ENCODE measurements around the gene ZEB2.

The ZEB2 gene

DNA sequence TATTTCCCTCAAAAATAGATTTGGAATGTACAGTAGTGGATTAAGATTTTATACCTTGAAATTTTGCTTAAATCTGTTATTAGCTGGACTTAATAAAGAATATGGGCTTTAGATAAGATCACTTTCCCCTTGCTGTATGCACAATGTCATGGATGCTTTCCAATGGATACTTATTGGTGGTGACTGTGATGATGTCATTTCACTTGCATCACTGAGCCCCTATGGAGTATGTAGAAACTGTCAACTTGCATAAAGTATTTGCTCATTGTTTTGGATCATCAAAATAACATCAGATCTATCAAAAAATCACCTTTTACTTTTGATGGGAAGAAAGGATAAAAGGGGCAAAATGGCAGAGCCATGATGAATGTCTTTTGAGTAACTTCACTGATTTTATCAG is 112.7 kb downstream of the ZEB2 start:
- TF ChIP-seq, protein P1, sequence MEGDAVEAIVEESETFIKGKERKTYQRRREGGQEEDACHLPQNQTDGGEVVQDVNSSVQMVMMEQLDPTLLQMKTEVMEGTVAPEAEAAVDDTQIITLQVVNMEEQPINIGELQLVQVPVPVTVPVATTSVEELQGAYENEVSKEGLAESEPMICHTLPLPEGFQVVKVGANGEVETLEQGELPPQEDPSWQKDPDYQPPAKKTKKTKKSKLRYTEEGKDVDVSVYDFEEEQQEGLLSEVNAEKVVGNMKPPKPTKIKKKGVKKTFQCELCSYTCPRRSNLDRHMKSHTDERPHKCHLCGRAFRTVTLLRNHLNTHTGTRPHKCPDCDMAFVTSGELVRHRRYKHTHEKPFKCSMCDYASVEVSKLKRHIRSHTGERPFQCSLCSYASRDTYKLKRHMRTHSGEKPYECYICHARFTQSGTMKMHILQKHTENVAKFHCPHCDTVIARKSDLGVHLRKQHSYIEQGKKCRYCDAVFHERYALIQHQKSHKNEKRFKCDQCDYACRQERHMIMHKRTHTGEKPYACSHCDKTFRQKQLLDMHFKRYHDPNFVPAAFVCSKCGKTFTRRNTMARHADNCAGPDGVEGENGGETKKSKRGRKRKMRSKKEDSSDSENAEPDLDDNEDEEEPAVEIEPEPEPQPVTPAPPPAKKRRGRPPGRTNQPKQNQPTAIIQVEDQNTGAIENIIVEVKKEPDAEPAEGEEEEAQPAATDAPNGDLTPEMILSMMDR (IDR thresholded peaks at IDR 0.05) = no peak

DNA sequence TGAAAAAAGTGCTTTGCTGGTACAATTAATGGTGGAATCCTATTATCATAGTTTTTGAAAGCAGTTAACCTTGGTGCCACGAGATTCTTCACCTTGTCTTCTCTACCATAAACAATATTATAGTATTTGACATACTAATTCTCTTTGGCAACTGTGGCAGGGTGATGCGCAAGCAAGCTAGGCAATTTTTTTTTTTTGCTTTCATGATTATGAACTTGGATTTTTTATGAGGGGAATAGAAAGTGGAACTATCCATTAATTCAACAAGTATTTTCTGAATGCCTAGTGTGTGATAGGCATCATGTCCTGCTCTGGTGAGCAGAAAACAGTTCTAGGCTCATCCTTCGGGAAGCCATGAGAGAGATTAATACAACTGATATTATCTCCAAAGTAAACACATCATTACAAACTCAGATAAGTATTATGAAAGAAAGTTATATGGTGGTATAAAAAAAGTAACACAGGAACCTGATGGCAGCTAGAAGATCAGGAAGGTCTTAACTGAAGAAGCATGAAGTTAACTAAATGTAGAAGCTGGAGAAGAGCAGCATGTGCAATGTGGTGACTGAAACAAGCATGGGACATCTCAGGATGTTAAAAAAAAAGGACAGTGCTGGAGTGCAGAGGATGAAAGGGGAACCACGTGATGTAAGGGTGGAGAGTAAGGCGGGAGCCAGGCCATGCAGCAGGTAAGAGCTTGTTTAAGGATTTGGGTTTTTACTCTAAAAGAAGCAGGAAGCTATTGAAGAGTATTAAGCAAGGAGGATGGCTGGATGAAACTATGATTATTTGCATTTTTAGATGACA is 113.7 kb downstream of the ZEB2 start:
- TF ChIP-seq, protein P1 (IDR thresholded peaks at IDR 0.05) = no peak

DNA sequence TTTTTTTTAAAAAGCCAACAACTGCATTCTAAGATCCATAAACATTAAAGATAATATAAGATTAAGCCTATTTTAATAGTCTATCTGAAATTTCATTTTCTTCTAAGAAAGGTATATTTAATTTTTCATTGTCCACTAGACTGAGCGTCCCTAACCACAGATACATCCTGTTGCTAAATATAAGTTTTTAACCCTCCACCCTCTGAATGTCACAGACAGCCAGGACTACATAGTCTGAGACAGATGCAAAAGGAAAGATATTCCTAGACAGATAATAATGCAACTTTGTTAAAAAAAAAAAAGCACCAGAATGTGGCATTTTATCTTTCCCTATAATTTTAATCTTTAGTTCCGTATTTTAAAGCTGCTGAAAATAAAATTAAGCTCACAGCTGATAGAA is 114.6 kb downstream of the ZEB2 start:
- TF ChIP-seq, protein P1 (IDR thresholded peaks at IDR 0.05) = no peak

DNA sequence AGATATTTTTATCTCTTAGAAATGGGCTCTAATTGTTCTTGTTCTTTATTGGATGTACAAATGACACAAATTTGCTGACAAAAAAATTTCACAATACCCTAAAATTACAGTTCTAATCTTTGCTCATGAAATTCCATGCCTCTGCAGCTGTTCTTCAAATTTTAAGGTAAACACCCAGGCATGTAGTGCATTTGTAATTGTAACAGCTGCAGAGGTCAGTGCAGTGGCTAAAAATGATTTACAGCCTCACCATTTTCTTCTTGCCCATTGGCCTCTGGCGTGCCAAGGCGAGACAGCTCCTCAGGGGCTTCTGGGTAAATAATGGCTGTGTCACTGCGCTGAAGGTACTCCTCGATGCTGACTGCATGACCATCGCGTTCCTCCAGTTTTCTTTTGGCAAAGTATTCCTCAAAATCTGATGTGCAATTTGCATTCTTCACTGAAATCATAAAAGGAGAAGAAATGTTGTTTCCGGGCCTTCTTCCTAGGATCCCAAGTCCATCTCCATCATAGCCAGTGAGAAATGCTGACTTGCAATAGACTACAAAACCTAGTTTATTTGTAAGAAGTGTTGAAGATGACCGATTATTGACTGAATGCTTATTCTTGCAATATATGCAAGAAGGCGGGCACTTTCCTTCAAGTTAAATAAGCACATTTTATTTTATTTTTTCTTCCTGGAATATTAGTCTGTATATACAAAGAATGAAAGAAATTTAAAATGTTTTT is 115.2 kb downstream of the ZEB2 start:
- TF ChIP-seq, protein P1 (IDR thresholded peaks at IDR 0.05) = no peak

DNA sequence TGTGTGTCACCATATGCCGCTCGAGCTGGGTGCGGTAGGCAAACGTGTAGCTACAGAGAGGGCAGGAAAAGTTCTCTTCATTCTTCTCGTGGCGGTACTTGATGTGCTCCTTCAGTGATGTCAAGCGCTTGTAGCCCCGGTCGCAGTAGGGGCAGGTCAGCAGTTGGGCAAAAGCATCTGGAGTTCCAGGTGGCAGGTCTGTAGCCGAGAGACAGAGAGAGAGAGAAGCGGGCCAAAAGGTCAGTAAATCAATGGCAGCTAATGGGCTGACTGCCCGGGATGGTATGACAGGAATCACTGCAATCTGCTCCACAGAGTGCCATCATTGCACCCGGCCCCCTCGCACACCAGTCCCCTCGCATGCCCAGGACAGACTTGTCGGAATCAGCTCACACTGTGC is 116.0 kb downstream of the ZEB2 start:
- TF ChIP-seq, protein P1 (IDR thresholded peaks at IDR 0.05) = no peak

DNA sequence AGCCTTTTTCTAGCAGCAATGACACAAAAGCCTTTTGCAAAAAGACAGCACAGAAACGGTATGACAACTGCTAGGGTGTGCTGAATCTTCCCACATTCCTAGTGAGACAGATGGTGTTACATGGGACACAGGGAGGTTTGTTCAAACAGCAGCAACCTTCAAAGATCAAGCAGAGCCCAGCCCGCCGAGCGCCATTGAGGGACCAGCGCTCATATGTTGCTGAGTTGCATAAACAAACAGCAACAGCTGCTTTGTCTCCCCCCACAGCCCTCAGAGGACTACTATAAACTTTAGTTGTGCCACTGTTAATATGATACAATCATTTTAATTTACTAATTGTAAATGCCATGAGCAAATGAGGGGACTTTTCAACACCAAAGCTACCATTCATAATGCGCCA is 117.7 kb downstream of the ZEB2 start:
- TF ChIP-seq, protein P1 (IDR thresholded peaks at IDR 0.05) = no peak

DNA sequence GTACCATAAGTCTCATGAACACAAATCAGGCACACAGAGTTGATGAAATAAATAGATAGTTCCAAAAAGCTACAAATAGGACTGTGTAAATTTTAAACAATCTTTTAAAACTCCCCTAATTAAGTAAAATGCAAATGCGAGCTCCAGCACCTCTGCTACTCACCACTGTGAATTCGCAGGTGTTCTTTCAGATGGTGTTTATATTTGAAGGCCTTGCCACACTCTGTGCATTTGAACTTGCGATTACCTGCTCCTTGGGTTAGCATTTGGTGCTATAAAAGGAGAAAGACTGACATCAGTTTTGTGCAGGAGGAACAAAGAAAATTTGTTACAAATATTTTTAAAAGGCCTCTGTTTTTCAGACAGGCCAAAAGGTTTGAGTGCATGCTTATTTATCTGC is 118.9 kb downstream of the ZEB2 start:
- TF ChIP-seq, protein P1 (IDR thresholded peaks at IDR 0.05) = no peak

Data from LNCAP (cell line).